GM18951 (cell line): Measurements from ENCODE around the gene PPM1E.
"Not testable (repeated sequence)": the region's sequence is repeated elsewhere in the genome, so short reads cannot be mapped to it uniquely, and the experiment has no call there.

Experiments
- POLR2A ChIP-seq: IDR thresholded peaks from 4 replicates; pipeline ENCODE4 v1.6.1; 2011; ENCODE audit warnings: mild to moderate bottlenecking; ENCODE audit not compliant: insufficient read length, insufficient read depth; ENCODE audit errors: extremely low read depth
- in situ Hi-C: fragments of 300-500 bp; cut with MboI; formaldehyde crosslinking; loops from one replicate; pipeline ENCODE4 v1.12.0; 2022; ENCODE audit warnings: low sequenced_read_pairs, mixed read lengths, inconsistent platforms; ENCODE audit not compliant: unreplicated experiment

The PPM1E gene

GRCh38 chr17:58755577-58756245 lies at the start of gene PPM1E:
Gene PPM1E, plus strand, starts transcription at chr17:58755854.
- in situ Hi-C loops: no loop called here
- TF ChIP-seq POLR2A: no peak

DNA sequence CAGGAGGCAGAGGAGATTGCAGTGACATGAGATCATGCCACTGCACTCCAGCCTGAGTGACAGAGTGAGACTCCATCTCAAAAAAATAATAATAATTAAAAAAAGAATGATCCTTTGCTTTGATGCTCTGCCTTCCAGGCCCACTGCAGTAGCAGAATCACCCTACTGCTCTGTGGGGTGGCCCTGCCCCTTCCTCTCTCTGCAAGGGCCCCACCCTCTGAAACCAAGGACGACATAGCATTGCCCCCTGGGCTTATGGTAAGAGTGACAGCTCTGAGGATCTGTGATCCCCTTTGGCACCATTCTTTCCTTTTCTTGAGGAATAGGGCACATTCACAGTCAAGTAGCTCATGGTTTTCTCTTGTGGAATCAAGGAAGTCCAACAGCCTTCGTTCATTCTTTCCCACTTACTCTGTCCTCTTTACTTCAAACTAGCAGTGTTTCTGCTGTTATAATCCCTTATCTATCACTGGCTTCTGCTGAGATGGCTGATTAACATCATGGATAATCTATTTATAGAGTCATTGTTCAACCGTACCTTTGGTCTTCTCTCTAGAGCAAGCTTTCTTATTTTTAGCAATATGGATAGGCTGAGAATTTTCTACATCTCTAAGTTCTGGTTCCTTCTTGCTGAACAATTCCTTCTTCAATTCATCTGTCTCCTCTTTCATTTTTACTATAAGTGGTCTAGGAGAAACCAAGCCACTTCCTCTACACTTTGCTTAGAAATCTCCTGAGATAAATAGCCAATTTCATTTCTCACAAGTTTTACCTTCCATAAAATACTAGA lies 49.1 kb upstream of the PPM1E start:
- in situ Hi-C loops: no loop called here
- no peak for TF ChIP-seq POLR2A

GRCh38 chr17:58710948-58711552 lies 44.6 kb upstream of the PPM1E start:
- no peak for TF ChIP-seq POLR2A
- in situ Hi-C loops: loop anchor here (10.0 kb wide), 1 partner anchor 284 kb away; no protein-coding TSS in a partner anchor

GRCh38 chr17:58722274-58722673 lies 33.4 kb upstream of the PPM1E start:
- no peak for TF ChIP-seq POLR2A
- in situ Hi-C loops: no loop called here

DNA sequence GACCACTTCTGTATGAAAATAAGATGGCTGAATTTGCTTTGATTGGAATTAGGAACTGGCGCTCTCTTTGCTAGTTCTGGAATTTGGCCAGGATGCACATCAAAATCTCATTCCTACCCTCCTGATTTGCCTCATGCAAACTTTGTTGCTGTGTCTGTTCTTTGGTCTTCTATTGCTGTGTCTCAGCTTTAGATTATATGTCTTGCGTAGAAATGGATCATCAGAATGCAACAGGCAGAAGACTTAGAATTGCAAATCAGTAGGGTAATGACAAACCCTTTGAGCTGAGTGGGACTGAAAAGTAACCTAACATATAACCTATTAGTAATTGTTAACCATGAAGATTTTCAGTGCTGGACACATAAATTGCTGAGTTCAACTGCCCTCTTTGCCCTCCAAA lies 33.0 kb upstream of the PPM1E start:
- in situ Hi-C loops: no loop called here
- no peak for TF ChIP-seq POLR2A

DNA sequence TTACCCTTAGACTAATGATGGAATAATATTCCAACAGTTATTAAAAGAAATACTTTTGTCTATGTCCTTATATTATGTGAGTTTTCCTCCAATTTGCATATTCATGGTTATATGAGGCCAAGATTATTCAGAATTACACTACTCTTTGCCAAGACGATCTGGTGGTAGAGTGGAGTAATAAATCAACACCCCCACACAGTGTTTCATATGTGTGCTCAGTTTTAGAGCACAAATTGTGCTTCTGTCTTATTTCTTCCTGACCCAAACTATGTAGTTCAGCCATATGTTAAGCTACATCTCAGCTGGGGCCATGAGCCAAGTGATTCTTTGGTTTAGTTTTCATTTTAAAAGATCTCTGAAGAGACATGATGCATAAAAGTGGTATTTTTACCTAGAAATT lies 26.9 kb upstream of the PPM1E start:
- TF ChIP-seq POLR2A: no peak
- in situ Hi-C loops: no loop called here

DNA sequence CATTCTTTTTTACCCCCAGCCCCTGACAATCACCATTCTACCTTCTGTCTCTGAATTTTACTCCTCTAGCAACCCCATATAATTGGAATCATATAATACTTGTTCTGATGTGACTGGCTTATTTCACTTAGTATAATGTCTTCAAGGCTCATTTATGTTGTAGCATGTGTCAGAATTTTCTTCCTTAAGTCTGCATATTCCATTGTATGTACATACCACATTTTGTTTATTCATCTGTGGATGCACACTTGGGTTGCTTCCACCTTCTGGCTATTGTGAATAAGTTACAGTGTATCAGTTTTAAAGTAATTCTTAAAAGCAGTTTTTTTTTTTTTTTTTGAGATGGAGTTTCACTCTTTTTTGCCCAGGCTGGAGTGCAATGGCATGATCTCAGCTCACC lies 24.7 kb upstream of the PPM1E start:
- in situ Hi-C loops: no loop called here
- no peak for TF ChIP-seq POLR2A

DNA sequence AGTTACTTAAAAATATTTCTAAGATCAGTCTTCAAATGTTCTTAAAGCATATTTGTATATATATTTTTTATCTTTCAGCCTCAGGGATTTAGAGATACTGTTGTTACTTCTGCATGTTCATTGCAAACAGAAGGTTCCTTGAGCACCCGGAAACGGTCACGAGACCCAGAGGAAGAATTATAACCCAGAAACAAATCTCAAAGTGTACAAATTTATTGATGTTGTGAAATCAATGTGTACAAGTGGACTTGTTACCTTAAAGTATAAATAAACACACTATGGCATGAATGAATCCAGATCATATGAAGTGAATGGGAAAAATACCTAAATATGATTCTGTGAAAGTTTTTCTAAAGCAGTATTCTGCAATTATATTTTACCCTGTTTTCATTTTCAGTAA lies 21.6 kb upstream of the PPM1E start:
- TF ChIP-seq POLR2A: no peak
- in situ Hi-C loops: no loop called here

DNA sequence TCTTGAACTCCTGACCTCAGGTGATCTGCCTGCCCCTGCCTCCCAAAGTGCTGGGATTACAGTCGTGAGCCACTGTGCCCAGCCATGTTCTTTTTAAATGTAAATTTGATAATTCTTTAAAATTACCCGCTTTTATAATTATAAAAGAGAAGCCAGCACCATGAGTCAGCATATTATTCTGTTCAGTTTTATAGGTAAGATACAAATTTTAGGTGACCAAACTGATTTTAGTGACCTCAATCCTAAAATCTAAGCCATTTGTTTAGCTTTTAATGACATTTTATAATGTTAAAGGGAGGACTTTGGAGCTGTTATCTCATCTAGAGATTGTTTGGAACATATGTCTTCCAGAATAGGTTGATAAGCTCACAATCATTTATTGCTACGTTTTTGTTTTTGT lies 20.8 kb upstream of the PPM1E start:
- no peak for TF ChIP-seq POLR2A
- in situ Hi-C loops: no loop called here

- in situ Hi-C loops: no loop called here
These were observed 14.5 kb upstream of the PPM1E start for GRCh38 chr17:58741121-58741625.

DNA sequence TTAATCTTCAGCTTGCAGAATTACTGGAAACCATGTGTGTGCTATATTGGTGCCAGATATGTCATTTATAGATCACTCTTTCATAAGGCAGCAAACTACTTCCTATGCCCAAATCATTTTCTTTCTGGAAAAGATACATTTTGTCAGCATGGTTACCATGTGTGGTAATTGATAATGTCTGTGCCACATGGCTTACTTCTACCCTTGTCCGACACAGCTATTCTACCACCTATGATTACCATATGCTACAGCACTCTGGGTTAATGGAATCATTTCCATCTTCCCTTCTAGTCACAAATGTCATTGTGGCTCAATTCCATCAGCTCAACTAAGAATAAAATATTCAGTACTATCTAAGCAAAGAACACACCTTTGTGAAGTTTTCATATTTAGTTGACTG lies 8.0 kb upstream of the PPM1E start:
- no peak for TF ChIP-seq POLR2A
- in situ Hi-C loops: no loop called here

More at GRCh38 chr17:58741121-58741625, 14.5 kb upstream of the PPM1E start:
- TF ChIP-seq POLR2A: no peak

DNA sequence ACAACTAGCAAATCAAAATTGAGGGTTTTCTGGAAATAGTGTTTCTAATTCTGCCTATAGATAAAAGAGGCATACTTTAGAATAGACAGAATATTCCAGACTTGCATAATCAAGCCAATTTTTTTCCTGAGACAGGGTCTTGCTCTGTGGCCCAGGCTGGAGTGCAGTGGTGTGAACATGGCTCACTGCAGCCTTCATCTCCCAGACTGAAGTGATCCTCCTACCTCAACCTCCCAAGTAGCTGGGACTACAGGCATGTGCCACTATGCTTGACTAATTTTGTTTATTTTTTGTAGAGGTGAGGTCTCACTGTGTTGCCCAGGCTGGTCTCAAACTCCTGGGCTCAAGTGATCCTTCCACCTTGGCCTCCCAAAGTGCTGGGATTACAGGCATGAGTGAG lies 6.0 kb upstream of the PPM1E start:
- in situ Hi-C loops: not testable (repeated sequence)

GRCh38 chr17:58753026-58753425 lies 2.6 kb upstream of the PPM1E start:
- in situ Hi-C loops: no loop called here
- TF ChIP-seq POLR2A: no peak

DNA sequence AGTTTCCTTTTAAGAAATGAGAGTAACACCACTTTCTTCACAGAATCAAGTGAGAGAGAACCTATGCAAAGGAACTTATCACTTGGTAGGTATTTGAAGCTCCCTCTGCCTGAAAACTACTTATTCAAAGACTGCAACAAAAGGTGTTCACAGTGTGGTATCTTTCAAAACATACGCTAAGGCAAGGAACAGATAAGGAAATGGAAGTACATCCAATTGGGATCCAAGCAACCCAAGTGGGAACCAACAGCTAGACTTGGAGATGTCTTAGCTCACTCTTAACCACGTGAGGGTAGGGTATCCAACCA lies 431 bp upstream of the PPM1E start:
- in situ Hi-C loops: no loop called here
- no peak for TF ChIP-seq POLR2A
